OCI-LY7 (cell line): ENCODE results near the gene DMRT1.

Experiments used
- CTCF ChIP-seq: fragments of 200-600 bp; sonication (generic); conservative IDR thresholded peaks from 2 replicates; pipeline ENCODE4 v1.5.1; 2014; ENCODE audit warnings: mild to moderate bottlenecking, antibody characterized with exemption, low read length, moderate library complexity, mixed read lengths
- EZH2phosphoT487 ChIP-seq: fragments of 200-600 bp; sonication (generic); IDR thresholded peaks from 2 replicates; pipeline ENCODE4 v1.6.1; 2018; ENCODE audit warnings: low read depth, borderline replicate concordance, mild to moderate bottlenecking, mixed run types, antibody characterized with exemption, low read length, moderate library complexity, mixed read lengths

- TF ChIP-seq EZH2phosphoT487 (no peak), CTCF (no peak)
Observed at GRCh38 chr9:976943-977837, 135.7 kb downstream of the DMRT1 start.
